GM19035 (cell line): Measurements from ENCODE around the gene BCL7A.
A peak's percentile ranks its signal among the peaks of the same experiment; 100 is the strongest.
"Not testable (repeated sequence)": the region's sequence is repeated elsewhere in the genome, so short reads cannot be mapped to it uniquely, and the experiment has no call there.

ENCODE experiments used
- ATAC-seq: cut with Tn5 transposase; IDR thresholded peaks from one replicate; pipeline ENCODE4 v1.9.1; 2021; ENCODE audit not compliant: unreplicated experiment

Gene BCL7A

GRCh38 chr12:122051231-122051876 lies 29.7 kb downstream of the BCL7A start:
- no peak for ATAC-seq

- ATAC-seq: no peak
Observed at GRCh38 chr12:122052285-122052684, 30.6 kb downstream of the BCL7A start.

DNA sequence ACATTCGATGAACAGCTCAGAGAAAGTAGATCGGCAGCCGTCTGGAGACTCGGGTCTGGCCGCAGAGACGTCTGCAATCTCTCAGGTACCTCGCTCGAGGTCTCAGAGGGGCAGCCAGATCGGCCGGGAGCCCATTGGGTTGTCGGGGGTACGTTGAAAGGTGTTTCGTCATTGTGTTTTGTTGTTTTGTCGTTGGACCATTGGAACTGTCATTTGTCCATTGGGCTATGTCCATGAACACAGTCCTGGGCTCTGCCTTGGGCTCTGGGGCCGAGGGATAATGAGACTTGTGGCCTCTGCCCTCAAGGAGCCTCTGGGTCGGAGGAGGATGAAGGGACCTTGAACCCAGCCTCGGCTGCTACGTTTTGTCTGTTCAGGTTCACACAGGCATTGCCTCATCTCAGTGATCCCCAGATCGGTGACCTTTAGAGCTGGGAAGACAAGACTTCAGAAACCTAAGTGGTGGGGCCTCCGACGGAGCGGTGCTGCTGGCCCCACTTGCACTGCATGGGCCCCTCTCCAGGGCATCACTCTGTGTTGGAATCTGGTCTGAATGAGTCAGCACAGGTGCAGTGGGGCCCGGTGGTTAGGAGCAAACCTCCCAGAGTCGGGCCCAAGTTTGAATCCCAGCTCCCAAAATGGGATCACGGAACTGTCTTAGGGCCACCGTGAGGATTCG lies 33.3 kb downstream of the BCL7A start:
- no peak for ATAC-seq

DNA sequence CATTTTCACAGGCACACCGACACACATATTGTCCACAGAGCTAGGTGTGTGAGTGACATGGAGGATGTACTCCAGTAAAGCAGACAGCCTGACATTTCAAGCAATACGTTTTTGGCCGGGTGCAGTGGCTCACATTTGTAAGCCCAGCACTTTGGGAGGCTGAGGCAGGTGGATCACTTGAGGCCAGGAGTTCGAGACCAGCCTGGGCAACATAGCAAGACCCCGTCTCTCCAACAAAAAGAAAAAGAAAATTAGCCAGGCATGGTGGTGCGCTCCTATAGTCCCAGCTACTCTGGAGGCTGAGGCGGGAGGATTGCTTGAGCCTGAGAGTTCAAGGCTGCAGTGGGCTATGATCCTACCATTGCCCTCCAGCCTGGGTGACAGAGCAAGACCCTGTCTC lies 34.7 kb downstream of the BCL7A start:
- ATAC-seq: not testable (repeated sequence)

DNA sequence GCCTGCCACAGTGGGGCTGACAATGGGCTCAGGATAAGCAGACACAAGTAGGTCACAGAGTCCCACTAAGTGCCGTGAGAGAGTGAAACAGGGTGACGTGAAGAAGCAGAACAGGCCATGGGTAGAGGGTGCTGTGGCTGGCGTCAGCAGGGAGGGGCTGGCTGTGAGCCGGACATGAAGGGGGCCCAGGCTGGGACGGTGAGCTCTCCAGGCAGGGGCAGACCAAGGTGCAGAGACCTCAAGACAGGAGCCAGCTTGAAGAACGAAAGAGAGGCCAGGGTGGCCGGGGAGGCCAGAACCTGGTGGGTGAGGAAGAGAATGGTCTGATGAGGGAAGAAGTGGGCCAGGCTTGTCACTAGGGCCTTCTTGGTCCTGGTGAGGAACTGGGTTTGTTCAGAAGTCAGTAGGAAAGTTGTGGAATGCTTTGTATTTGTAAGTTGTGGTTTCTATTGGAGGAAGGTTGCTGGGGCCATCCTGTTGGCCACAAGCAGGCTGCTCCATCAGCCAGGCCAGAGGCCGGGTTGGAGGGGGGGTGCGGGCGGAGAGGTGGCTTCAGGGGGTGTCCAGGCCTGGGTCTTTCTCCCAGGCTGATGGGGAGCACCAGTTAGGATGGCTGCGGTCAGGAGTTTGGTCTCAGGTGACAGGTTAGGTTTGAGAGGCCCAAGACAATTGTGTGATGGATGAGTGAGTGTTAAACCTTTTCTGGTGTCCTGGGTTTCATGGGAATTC lies 35.5 kb downstream of the BCL7A start:
- ATAC-seq: no peak

- no peak for ATAC-seq
Observed at GRCh38 chr12:122057769-122058168, 36.1 kb downstream of the BCL7A start.

GRCh38 chr12:122058549-122059149 lies 37.0 kb downstream of the BCL7A start:
- no peak for ATAC-seq

DNA sequence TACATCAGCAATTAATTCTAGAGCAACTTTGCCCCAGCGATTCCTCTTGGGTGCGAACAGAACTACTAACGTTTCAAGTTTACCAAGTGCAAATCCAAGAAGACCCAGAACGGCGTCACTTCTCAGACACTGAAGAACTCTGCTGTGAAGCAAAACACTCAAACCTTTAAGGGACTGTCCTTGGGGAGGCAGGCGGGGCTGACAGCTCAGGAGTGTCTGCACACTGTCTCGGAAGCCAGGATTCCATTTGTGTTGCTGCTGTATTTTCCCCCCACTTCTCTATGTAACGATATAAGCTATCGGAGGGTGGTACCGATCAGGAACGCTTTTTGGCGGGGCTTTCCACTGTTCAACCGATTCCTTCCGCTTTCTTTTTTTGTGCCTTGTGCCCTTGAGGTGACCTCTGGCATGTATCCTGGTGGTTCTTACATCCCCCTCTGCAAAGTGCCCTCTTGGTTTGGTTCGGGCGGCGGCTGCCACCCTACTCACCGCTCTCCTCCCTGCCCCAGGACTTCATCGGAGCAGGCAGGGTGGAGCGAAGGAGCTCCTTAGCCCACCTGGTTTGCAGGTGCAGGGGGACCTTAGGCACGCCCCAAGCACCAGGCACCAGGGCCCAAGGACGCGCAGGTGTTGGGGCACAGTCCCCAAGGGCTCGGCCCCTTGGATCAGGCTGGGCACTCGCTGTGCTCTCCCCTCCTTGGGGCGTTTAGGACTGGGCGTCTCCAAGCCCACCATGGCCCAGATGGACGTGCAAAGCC lies 37.7 kb downstream of the BCL7A start:
- ATAC-seq: no peak

DNA sequence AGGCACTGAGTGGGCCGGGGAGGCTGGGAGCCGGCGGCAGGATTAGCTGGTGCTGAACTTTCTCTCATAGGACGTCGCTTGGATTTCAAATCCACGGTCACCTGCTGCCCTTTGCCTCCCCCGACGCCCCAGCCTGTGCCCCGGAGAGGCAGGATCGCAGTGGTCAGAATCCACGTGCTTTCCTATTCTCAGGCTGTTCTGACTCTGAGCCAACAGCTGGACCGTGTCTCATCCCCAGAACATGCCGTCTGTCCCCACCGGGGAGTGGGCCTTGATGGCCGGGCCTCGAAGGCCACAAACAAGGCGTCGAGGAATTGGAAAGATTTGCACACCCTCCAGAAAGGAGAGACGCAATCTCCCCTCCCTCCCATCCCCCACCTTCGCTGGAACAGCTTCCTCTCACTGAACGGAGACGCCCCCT lies 38.4 kb downstream of the BCL7A start:
- ATAC-seq: no peak

- no peak for ATAC-seq
Observed at GRCh38 chr12:122061253-122061652, 39.6 kb downstream of the BCL7A start.

GRCh38 chr12:122062832-122063693 lies 41.4 kb downstream of the BCL7A start:
- ATAC-seq: no peak

DNA sequence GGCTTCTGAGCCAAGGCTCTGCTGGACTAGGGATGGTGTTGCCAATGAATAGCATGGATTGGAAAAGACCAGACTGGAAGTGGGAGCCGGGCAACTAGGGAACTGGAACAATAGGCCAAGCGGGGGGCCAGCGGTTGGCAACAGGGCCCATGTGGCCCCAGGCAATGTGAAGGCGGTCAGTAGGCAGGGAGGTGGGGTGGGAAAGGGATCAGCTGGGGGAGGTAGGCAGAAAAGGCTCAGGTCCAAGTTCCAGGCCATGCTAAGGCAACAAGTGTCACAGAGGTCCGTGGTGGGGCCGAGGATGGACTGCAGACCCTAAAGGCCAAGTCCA lies 42.0 kb downstream of the BCL7A start:
- no peak for ATAC-seq

DNA sequence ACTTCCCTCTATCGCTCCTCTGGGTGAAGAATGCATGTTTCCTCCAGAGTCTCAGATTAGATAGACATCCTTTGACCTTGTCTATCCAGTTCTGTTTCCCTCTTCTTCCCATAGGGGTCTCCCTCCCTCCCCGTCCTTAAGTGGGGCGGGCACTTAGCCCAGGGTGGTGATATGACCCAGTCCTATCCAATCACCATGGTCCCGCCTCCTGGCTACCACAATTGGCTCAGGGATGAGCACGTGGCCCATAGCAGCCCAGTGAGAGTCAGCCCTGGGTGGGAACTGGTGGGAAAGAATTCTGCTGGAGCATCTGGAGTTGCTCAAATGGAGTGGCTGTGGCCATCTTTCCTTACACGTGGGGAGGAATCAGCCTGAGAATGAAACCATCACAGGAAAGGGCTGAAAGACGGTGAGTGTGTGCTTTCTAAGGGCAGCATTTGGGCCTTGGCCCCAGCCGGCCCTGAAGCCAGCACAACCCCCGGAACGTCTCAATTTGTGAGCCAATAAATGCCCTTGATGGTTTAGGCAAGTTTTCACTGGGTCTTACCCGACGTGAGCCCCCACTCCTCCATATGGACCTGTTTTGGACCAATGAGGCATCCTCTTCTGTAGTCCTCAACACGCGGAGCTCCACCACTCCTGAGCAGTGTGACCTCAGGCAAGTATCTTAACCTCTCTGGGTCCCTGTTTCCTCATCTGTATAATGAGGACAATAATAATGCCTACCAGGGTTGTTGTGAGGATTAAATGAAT lies 42.5 kb downstream of the BCL7A start:
- no peak for ATAC-seq

DNA sequence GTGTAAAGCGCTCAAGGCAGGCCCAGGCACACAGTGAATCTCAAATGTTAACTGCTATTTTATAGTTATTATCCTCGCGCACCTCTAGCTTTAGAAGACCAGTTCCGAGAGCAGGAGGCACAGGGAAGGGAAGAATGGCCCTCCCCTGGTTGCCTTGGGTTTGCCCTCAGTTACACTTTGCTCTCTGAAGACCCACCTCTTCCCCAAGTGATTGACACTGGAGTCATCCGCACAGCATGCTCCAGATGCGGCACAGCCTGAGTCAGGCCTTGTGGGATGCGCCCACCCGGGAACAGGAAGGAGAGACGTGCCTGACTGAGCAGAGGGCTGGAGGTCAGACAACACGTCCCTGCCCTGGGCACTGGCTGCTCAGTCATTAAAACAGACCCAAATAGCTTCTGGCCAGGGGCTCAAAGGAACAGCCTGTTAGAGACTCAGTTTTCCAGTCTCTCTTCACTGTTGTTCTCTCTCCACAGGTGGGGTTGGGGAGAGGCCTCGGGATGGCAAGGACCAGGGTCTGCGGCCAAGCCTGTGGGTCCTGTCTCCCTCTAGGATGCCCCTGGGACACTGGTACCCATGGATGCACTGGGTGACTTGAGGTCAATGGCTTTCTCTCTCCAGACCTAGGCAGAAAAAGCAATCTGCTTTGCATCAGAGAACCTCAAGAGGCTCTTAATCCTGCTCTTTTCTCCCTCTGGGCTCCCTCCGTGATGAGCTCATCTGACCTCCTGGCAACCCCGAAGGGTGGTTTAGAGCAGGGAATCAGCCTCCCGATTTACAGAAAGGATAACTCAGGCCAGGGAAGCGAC lies 43.3 kb downstream of the BCL7A start:
- ATAC-seq: no peak

- no peak for ATAC-seq
Observed at GRCh38 chr12:122067548-122067947, 45.9 kb downstream of the BCL7A start.

DNA sequence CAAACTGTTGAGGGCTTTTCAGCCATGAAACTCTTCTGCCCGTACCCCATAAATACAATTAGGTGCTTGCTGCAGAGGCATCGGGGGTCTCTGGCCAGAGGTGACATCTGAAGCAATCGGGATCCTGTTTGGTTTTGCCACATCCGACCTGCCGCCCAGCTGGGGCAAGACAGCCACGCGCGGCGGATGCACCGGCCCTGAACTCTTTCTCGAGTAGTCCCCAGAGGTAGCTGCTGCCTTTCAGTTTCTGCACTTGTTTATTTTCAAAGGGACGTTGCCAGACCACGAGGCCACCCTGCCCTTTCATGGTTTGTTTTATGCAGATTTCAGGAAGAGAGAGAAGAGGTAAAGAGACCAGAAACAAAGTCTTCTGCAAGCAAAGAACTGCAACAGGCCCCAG lies 46.3 kb downstream of the BCL7A start:
- ATAC-seq: peak; percentile 91

GRCh38 chr12:122072031-122072970 lies 50.6 kb downstream of the BCL7A start:
- ATAC-seq: no peak

- no peak for ATAC-seq
Observed at GRCh38 chr12:122073815-122074214, 52.1 kb downstream of the BCL7A start.
